Endothelial cell of umbilical vein (primary cell): ENCODE data around the gene ACTL8. TPM values are rescaled to one million over a fixed set of nuclear protein-coding genes. Genes with fewer than 3 reads are reported as not detected.

ENCODE experiments used
- BruUV-seq: library from RNA; stranded (reverse); fragments of 400-500 nt; replicated peaks from 2 replicates; lab custom pipeline; 2021; lab: Mats Ljungman, UMichigan
- CTCF ChIA-PET: fragments of 300-600, 350-600 bp; sonication (Branson Sonifier 250); formaldehyde crosslinking; loops from one replicate; lab custom pipeline; 2021; ENCODE audit warnings: antibody characterized with exemption, inconsistent platforms; lab: Charles Lee
- POLR2A ChIA-PET: fragments of 300-600, 350-600 bp; sonication (Branson Sonifier 250); formaldehyde crosslinking; loops from one replicate; lab custom pipeline; 2021; ENCODE audit warnings: antibody characterized with exemption, inconsistent platforms; lab: Charles Lee
- DNase-seq: peaks from one replicate; pipeline ENCODE4 v3.0.0-alpha.2; 2011; ENCODE audit warnings: low read depth, low spot score
- FAIRE-seq: peaks from 2 replicates; lab custom pipeline; 2011; peaks lifted over from hg19 to GRCh38; lab: Jason Lieb, UNC
- H2AFZ ChIP-seq: 2 replicates; pipeline ENCODE4 v1.6.0; 2012; ENCODE audit warnings: low read depth, low read length, control low read depth, inconsistent platforms
- H3K27ac ChIP-seq: 2 replicates; pipeline ENCODE4 v1.5.1; 2011; ENCODE audit warnings: low read depth, mild to moderate bottlenecking, control low read depth, low read length, moderate library complexity; ENCODE audit not compliant: insufficient read depth
- H3K27me3 ChIP-seq, 2 experiments: 2 replicates each; pipeline versions ENCODE4 v1.6.0 to v1.6.1; 2011; ENCODE audit warnings: low read length in 2 of 2, mixed read lengths in 1 of 2; ENCODE audit not compliant: control insufficient read depth in 2 of 2, insufficient read depth in 2 of 2
- H3K36me3 ChIP-seq, 2 experiments: 2 replicates in 1 of 2; 3 replicates in 1 of 2; pipeline ENCODE4 v1.5.1; 2011; ENCODE audit warnings: low read length in 2 of 2, mild to moderate bottlenecking in 1 of 2, moderate library complexity in 1 of 2; ENCODE audit not compliant: control insufficient read depth in 2 of 2, insufficient read depth in 2 of 2; ENCODE audit errors: extremely low read depth in 1 of 2
- H3K4me1 ChIP-seq: 3 replicates; pipeline ENCODE4 v1.5.1; 2011; ENCODE audit warnings: mild to moderate bottlenecking, low read length; ENCODE audit not compliant: control insufficient read depth, insufficient read depth; ENCODE audit errors: extremely low read depth
- H3K4me2 ChIP-seq: 2 replicates; pipeline ENCODE4 v1.6.1; 2011; ENCODE audit warnings: low read length, control low read depth, mixed read lengths; ENCODE audit not compliant: insufficient read depth
- H3K4me3 ChIP-seq, 3 experiments: fragments of 200-600 bp in 1 of 3; sonication (generic), shearing (Covaris generic) in 1 of 3; replicated peaks in 1 of 3; 2 replicates each; pipeline ENCODE4 v1.5.1; 2011 to 2016; ENCODE audit warnings: control low read depth in 3 of 3, low read length in 3 of 3, mild to moderate bottlenecking in 2 of 3, inconsistent platforms in 1 of 3, low read depth in 1 of 3, moderate library complexity in 1 of 3; ENCODE audit not compliant: insufficient read depth in 1 of 3
- H3K79me2 ChIP-seq: 2 replicates; pipeline ENCODE4 v1.6.0; 2012; ENCODE audit warnings: low read length, inconsistent platforms; ENCODE audit not compliant: control insufficient read depth, insufficient read depth
- H3K9ac ChIP-seq: replicated peaks from 2 replicates; pipeline ENCODE3; 2011; ENCODE audit warnings: low read length, control low read depth; ENCODE audit not compliant: insufficient read depth; ENCODE audit errors: extremely low read depth
- H3K9me1 ChIP-seq: replicated peaks from 3 replicates; pipeline ENCODE4 v1.6.0; 2011; ENCODE audit warnings: mild to moderate bottlenecking, low read length; ENCODE audit not compliant: control insufficient read depth, insufficient read depth; ENCODE audit errors: extremely low read depth
- H3K9me3 ChIP-seq: replicated peaks from 2 replicates; pipeline ENCODE4 v1.5.1; 2012; ENCODE audit warnings: low read length, inconsistent platforms; ENCODE audit not compliant: control insufficient read depth, insufficient read depth
- H4K20me1 ChIP-seq: replicated peaks from 2 replicates; pipeline ENCODE3; 2011; ENCODE audit warnings: mild to moderate bottlenecking, low read length; ENCODE audit not compliant: control insufficient read depth, insufficient read depth; ENCODE audit errors: extremely low read depth
- EZH2 ChIP-seq: IDR thresholded peaks from 2 replicates; pipeline ENCODE4 v1.6.1; 2012; ENCODE audit warnings: borderline replicate concordance, low read depth, mild to moderate bottlenecking, moderate library complexity, low read length, inconsistent platforms; ENCODE audit not compliant: severe bottlenecking
- FOS ChIP-seq: IDR thresholded peaks from 2 replicates; pipeline ENCODE4 v1.6.1; 2011; ENCODE audit warnings: mild to moderate bottlenecking, low read length, moderate library complexity, borderline replicate concordance; ENCODE audit not compliant: insufficient read depth
- GATA2 ChIP-seq: IDR thresholded peaks from 2 replicates; pipeline ENCODE4 v1.7.0; 2011; ENCODE audit warnings: low read depth, mild to moderate bottlenecking, moderate library complexity, mixed read lengths, low read length; ENCODE audit not compliant: insufficient read length, insufficient read depth
- JUN ChIP-seq: IDR thresholded peaks from 2 replicates; pipeline ENCODE4 v1.6.1; 2011; ENCODE audit warnings: borderline replicate concordance, low read depth; ENCODE audit not compliant: insufficient read length, insufficient read depth
- MYC ChIP-seq: IDR thresholded peaks from one replicate; pipeline ENCODE4 v1.6.1; 2011; ENCODE audit warnings: mild to moderate bottlenecking, low read depth, low read length
- POLR2A ChIP-seq: IDR thresholded peaks from 2 replicates; pipeline ENCODE4 v1.6.1; 2012; ENCODE audit warnings: low read depth, mild to moderate bottlenecking, control low read depth, low read length
- POLR2AphosphoS5 ChIP-seq: IDR thresholded peaks from 2 replicates; pipeline ENCODE4 v1.6.1; 2012; ENCODE audit warnings: low read depth, mild to moderate bottlenecking, control low read depth, low read length, moderate library complexity; ENCODE audit not compliant: insufficient read depth
- dilution Hi-C: fragments of 300-500 bp; cut with MboI; formaldehyde crosslinking; loops from one replicate; pipeline ENCODE4 v1.15.0; 2019; ENCODE audit warnings: low sequenced_read_pairs; ENCODE audit not compliant: extremely low pct_ligation_motif_present
- intact Hi-C: fragments of 100-400 bp; cut with micrococcal nuclease; formaldehyde crosslinking; loops from one replicate; pipeline ENCODE4 v1.10.0; 2022
- polyA plus RNA-seq, 4 experiments: library from polyadenylated mRNA; depleted of rRNA in 3 of 4; stranded (reverse) in 3 of 4; unstranded in 1 of 4; fragments of >200 nt; gene quantifications; 2 replicates each; pipeline versions ENCODE4 v1.2.1 to v1.2.3, GENCODE V29; 2011 to 2012; ENCODE audit warnings: missing spikeins in 1 of 4
- total RNA-seq: library from RNA; stranded (reverse); gene quantifications from 2 replicates; pipeline ENCODE4 v1.2.3, GENCODE V29; 2021
- TF ChIP-seq, protein P1 (sequence below): IDR thresholded peaks from 2 replicates; pipeline ENCODE4 v1.6.1; 2011; ENCODE audit not compliant: insufficient read depth, insufficient read length
- TF ChIP-seq, protein P2 (sequence below), 2 donors: IDR thresholded peaks; 1 replicate in 1 of 2; 2 replicates in 1 of 2; pipeline ENCODE4 v1.5.1; 2011; ENCODE audit warnings: low read length in 2 of 2, mild to moderate bottlenecking in 2 of 2, moderate library complexity in 2 of 2, control low read depth in 1 of 2, inconsistent platforms in 1 of 2, low read depth in 1 of 2; ENCODE audit not compliant: insufficient read depth in 1 of 2; ENCODE audit errors: extremely low read depth in 1 of 2

ACTL8 gene
- total and polyA plus RNA-seq, 2 donors (not counting 3 experiments of a cell fraction or from before 2014, with no cell fraction given) = not detected

DNA sequence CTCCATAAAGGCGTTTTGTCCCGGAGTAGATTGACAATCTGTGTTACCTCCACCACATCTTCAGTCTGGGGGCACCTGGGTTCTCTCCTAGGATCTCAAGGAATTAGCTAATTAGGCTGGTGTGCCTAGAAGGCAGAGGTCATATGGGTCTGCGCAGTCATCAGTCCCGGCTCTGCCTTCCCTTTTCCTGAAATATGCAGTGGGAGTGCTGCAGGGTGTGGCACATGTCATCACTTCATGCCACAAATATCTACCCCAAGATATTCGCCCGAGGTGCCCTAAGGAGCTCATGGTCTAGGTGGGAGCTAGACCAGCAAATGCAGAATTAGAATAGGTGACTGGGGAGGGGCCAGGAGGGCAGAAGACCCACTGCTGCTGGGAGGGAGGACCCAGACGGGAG, 42.9 kb downstream of the ACTL8 start:
- POLR2A ChIA-PET = no interaction called here
- BruUV-seq = no TSS peak
- H3K79me2 ChIP-seq = no peaks in the 10 kb centered on the region
- no peak overlapping the region for H2AFZ ChIP-seq
- DNase-seq (no peak), FAIRE-seq (no peak)
- no peak overlapping the region for H3K27ac ChIP-seq
- dilution Hi-C loops = no loop called here
- H3K9me1 ChIP-seq = no peaks in the 10 kb centered on the region
- no peaks in the 10 kb centered on the region for H3K4me1 ChIP-seq
- no peak overlapping the region for H3K4me3 ChIP-seq
- no peaks in the 10 kb centered on the region for H3K36me3 ChIP-seq
- CTCF ChIA-PET = no interaction called here
- no peaks in the 10 kb centered on the region for H4K20me1 ChIP-seq
- H3K9me3 ChIP-seq = no peaks in the 10 kb centered on the region
- no peak overlapping the region for H3K9ac ChIP-seq
- no peaks in the 10 kb centered on the region for H3K27me3 ChIP-seq
- no peak overlapping the region for H3K4me2 ChIP-seq
- intact Hi-C loops = no loop called here
- no peak for TF ChIP-seq GATA2
- no peak for TF ChIP-seq MYC
- TF ChIP-seq, protein P1, sequence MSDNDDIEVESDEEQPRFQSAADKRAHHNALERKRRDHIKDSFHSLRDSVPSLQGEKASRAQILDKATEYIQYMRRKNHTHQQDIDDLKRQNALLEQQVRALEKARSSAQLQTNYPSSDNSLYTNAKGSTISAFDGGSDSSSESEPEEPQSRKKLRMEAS = no peak
- no peak for TF ChIP-seq POLR2AphosphoS5
- TF ChIP-seq POLR2A = no peak
- no peak for TF ChIP-seq JUN

DNA sequence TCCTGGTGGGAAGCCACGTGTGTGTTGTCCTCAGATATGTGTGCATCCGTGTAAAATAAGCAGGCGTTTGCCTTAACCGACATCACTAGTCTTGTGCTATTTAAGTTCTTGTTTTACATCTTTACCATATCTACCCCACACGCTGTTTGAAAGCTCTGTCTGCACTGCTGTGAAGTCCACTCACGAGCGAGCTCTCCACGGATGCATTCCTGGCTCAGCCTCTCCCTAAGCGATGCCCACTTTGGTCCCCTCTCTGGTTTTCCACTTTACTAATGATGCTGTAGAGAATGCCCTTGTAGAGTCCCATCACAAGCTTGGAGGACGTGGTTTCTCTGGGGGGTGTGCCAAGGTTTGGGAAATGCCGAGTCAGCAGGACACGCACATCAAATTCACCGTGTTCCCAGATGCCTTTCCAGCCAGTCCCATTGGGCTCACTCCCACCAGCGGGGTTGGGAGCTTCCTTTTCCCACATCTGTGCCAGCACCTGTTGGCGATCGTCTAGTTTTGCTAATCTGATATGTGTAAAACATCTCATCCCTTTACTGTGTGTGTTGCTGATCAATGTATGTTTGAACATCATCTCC, 43.8 kb downstream of the ACTL8 start:
- ChIA-PET POLR2A (no interaction called here), CTCF (no interaction called here)
- no TSS peak for BruUV-seq
- no peaks in the 10 kb centered on the region for H3K36me3 ChIP-seq
- H3K27me3 ChIP-seq = no peaks in the 10 kb centered on the region
- intact Hi-C loops = no loop called here
- dilution Hi-C loops = no loop called here
- TF ChIP-seq MYC (no peak), POLR2A (no peak), GATA2 (no peak), FOS (no peak), EZH2 (no peak), POLR2AphosphoS5 (no peak), JUN (no peak)
- TF ChIP-seq, protein P1 = no peak
- TF ChIP-seq, protein P2, sequence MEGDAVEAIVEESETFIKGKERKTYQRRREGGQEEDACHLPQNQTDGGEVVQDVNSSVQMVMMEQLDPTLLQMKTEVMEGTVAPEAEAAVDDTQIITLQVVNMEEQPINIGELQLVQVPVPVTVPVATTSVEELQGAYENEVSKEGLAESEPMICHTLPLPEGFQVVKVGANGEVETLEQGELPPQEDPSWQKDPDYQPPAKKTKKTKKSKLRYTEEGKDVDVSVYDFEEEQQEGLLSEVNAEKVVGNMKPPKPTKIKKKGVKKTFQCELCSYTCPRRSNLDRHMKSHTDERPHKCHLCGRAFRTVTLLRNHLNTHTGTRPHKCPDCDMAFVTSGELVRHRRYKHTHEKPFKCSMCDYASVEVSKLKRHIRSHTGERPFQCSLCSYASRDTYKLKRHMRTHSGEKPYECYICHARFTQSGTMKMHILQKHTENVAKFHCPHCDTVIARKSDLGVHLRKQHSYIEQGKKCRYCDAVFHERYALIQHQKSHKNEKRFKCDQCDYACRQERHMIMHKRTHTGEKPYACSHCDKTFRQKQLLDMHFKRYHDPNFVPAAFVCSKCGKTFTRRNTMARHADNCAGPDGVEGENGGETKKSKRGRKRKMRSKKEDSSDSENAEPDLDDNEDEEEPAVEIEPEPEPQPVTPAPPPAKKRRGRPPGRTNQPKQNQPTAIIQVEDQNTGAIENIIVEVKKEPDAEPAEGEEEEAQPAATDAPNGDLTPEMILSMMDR (IDR thresholded peaks at IDR 0.05; ENCODE audit: extremely low read depth in 1 of 2, insufficient read depth in 1 of 2, low read depth in 1 of 2, low read length in 2 of 2) = no peak
- no peak overlapping the region for H3K9ac ChIP-seq
- H3K27ac ChIP-seq = no peak overlapping the region
- H3K79me2 ChIP-seq = no peaks in the 10 kb centered on the region
- H4K20me1 ChIP-seq = no peaks in the 10 kb centered on the region
- no peaks in the 10 kb centered on the region for H3K4me1 ChIP-seq
- DNase-seq (no peak), FAIRE-seq (no peak)
- H3K4me3 ChIP-seq = no peak overlapping the region
- no peak overlapping the region for H2AFZ ChIP-seq
- no peaks in the 10 kb centered on the region for H3K9me3 ChIP-seq
- H3K4me2 ChIP-seq = no peak overlapping the region
- no peaks in the 10 kb centered on the region for H3K9me1 ChIP-seq
